Activated naive CD8-positive, alpha-beta T cell treated with anti-CD3 and anti-CD28 coated beads for 36 hours (primary cell): ENCODE results near the gene GIMAP5. TPM values are rescaled to one million over a fixed set of nuclear protein-coding genes. Genes with fewer than 3 reads are reported as not detected.
"Not testable (repeated sequence)": the region's sequence is repeated elsewhere in the genome, so short reads cannot be mapped to it uniquely, and the experiment has no call there.

Experiments
- DNase-seq: peaks from one replicate; pipeline ENCODE4 v3.0.0; 2021
- H3K27ac Mint-ChIP-seq: one replicate; pipeline ENCODE4 v1.8.0; 2022; ENCODE audit warnings: mild to moderate bottlenecking, moderate library complexity, mixed read lengths
- H3K27me3 Mint-ChIP-seq: one replicate; pipeline ENCODE4 v1.8.0; 2022; ENCODE audit warnings: mild to moderate bottlenecking, mixed read lengths
- H3K36me3 Mint-ChIP-seq: one replicate; pipeline ENCODE4 v1.8.0; 2021; ENCODE audit warnings: mild to moderate bottlenecking, mixed read lengths
- H3K4me1 Mint-ChIP-seq: one replicate; pipeline ENCODE4 v1.8.0; 2021; ENCODE audit warnings: mixed read lengths
- H3K4me3 Mint-ChIP-seq: one replicate; pipeline ENCODE4 v1.8.0; 2022; ENCODE audit warnings: mild to moderate bottlenecking, moderate library complexity, mixed read lengths
- H3K9me3 Mint-ChIP-seq: one replicate; pipeline ENCODE4 v1.8.0; 2022; ENCODE audit warnings: mixed read lengths
- total RNA-seq, 2 experiments: library from RNA; stranded (reverse); gene quantifications; one replicate each; pipeline ENCODE4 v1.2.3, GENCODE V29; 2021

The GIMAP5 gene
- total RNA-seq, 2 experiments from 2014 or later = 47.1 to 48.2 TPM

DNA sequence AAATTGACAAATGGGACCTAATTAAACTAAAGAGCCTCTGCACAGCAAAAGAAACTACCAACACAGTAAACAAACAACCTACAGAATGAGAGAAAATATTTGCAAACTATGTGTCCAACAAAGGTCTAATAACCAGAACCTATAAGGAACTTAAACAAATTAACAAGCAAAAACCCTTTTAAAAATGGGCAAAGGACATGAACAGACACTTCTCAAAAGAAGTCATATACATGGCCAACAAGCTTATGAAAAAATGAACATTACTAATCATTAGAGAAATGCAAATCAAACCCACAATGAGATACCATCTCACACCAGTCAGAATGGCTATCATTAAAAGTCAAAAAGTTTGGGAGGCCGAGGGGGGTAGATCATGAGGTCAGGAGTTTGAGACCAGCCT, 36.9 kb downstream of the GIMAP5 start:
- not testable (repeated sequence) for H3K27ac Mint-ChIP-seq, H3K4me3 Mint-ChIP-seq, H3K36me3 Mint-ChIP-seq, H3K27me3 Mint-ChIP-seq, DNase-seq, H3K4me1 Mint-ChIP-seq
- peaks cover 18% of the 10 kb centered on the region for H3K9me3 Mint-ChIP-seq

DNA sequence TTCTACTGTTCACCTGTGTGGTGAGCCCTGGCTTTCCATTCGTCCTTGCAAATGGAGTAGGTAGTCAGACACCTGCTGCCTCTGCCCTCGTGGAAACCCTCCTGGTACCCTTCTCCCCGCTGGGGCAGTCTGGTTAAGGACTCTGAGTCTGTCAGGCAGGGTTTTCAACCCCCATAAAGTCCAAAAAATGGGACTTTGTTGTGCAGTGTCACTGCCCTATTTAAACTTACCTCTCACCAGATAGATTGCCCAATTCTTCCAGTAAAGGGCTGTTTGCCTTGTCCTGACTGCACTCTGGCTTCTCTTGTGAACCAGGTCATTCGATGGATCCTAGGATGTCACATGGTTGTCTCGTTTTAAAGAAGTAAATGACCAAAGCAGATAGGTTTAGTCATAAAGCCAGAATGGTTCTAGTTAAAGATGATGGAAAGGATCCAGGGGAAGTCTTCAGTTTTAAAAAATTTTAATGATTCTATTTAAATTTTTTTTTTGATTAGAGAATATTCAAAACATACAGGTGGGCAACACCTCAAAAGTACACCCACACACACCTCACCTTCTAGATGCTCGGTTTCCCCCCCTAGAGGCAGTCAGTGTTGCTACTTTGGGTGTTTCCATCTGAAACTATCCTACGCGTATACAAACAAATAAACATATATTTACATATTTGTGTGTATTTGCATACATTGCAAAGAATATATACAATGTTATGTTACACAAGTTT, 41.0 kb downstream of the GIMAP5 start:
- peaks cover 1% of the 10 kb centered on the region for H3K36me3 Mint-ChIP-seq
- no peak overlapping the region for H3K4me3 Mint-ChIP-seq
- H3K27me3 Mint-ChIP-seq = peaks cover 5% of the 10 kb centered on the region
- H3K4me1 Mint-ChIP-seq = no peaks in the 10 kb centered on the region
- H3K9me3 Mint-ChIP-seq = peaks cover 11% of the 10 kb centered on the region
- H3K27ac Mint-ChIP-seq = no peak overlapping the region
- DNase-seq = no peak

DNA sequence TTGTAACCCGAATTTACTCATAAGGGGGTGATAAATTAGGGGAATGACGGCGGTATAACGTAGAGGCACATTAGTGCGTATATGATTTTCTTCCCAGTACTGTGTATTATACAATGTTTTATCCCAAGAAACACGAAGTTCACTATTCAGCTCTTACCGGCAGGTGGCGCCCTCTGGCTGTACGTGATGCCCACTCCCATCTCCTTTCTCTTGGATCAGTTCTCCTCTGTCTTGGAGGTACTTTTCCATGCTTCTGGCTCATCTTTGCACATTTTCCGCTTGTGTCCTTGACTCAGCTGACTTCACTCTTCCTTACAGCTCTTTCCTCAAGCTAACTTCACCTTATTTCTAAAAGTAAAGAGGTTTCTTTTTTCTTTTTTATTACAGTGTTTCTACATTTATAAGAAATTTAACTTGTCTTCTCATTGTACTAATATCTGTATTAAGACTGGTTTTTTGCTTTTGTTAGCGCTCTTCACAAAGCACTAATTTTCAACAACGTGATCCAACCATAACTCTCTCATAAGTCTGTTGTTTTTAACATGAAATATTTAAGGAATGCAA, 41.6 kb downstream of the GIMAP5 start:
- H3K27me3 Mint-ChIP-seq = peaks cover 7% of the 10 kb centered on the region
- H3K4me3 Mint-ChIP-seq = no peak overlapping the region
- no peak overlapping the region for H3K27ac Mint-ChIP-seq
- DNase-seq = peak; percentile 64
- H3K4me1 Mint-ChIP-seq = no peaks in the 10 kb centered on the region
- H3K9me3 Mint-ChIP-seq = peaks cover 5% of the 10 kb centered on the region
- no peaks in the 10 kb centered on the region for H3K36me3 Mint-ChIP-seq

DNA sequence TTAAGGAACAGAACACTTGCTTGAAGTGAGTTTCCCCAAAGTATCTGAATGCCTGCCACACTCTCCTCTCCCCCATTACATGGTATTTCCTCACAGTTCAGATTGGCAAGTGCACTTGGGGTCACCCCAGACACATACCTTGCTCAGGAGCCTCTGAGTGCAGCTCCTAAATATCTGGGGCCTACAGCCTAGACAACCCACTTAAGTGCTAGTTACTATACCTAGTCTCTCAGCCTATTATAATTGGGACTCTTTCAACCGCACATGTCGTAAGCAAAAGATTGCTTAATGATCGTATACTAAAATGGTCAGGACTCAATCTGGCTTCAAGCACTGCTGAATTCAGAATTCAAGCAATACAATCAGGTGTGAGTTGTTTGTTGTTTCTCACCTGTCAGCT, 43.1 kb downstream of the GIMAP5 start:
- H3K27me3 Mint-ChIP-seq = peaks cover 10% of the 10 kb centered on the region
- H3K4me3 Mint-ChIP-seq = no peak overlapping the region
- H3K9me3 Mint-ChIP-seq = no peaks in the 10 kb centered on the region
- no peaks in the 10 kb centered on the region for H3K36me3 Mint-ChIP-seq
- H3K27ac Mint-ChIP-seq = no peak overlapping the region
- H3K4me1 Mint-ChIP-seq = no peaks in the 10 kb centered on the region
- no peak for DNase-seq

DNA sequence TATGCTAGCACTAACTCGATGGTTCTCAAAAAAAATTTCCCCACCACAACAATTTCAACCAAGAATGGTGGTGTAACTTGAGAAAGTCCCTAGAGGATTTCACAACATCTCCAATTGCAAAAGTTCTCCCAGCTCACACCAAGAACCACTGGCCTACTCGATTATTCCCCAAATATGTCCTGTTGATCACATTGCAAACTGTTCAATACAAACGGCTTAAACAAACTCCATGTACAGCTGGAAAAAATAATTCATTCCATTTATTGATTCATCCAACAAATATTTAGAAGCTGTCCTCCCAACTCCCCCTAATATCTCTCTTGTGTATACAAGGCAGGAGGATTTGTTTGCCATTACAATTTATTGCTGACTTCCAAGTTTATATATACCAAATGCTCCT, 43.9 kb downstream of the GIMAP5 start:
- H3K27me3 Mint-ChIP-seq = peaks cover 10% of the 10 kb centered on the region
- no peak overlapping the region for H3K27ac Mint-ChIP-seq
- H3K4me1 Mint-ChIP-seq = peaks cover 2% of the 10 kb centered on the region
- no peaks in the 10 kb centered on the region for H3K9me3 Mint-ChIP-seq
- no peaks in the 10 kb centered on the region for H3K36me3 Mint-ChIP-seq
- H3K4me3 Mint-ChIP-seq = no peak overlapping the region
- DNase-seq = no peak

- Mint-ChIP-seq H3K4me3 (no peak overlapping the region), H3K36me3 (no peaks in the 10 kb centered on the region), H3K27me3 (peaks cover 10% of the 10 kb centered on the region), H3K27ac (no peak overlapping the region), H3K9me3 (no peaks in the 10 kb centered on the region), H3K4me1 (peaks cover 3% of the 10 kb centered on the region)
- no peak for DNase-seq
Measured at GRCh38 chr7:150781961-150782360, 44.7 kb downstream of the GIMAP5 start.

DNA sequence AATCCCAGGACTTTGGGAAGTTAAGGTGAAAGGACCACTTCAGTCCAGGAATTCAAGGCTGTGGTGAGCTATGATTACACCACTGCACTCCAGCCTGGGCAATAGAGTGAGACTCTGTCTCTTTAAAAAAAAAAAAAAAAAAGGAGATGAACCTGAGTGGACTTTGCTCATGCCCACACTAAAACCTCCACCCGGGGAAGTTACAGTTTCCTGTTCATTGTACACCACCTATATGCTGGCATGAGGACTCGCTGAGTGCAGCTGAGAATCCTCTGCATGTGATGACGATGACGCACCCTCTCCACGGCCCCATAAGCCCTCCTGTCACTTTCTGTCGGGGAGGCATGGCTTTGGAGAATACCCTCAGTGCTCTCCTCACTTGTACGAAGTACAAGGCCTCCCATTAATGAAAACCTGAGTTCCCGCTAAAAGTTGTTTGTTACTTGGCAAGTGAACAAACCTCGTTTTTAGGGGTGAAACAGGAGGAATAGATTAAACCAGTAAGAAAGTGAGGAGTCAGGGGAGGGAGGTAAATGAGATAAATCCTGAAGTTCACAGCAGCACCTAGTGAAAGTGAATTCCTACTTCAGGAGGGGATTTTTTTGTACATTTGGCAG, 47.0 kb downstream of the GIMAP5 start:
- Mint-ChIP-seq H3K27me3 (peaks cover 10% of the 10 kb centered on the region), H3K9me3 (no peaks in the 10 kb centered on the region), H3K4me1 (peaks cover 3% of the 10 kb centered on the region), H3K27ac (no peak overlapping the region), H3K4me3 (no peak overlapping the region), H3K36me3 (no peaks in the 10 kb centered on the region)
- DNase-seq = no peak

DNA sequence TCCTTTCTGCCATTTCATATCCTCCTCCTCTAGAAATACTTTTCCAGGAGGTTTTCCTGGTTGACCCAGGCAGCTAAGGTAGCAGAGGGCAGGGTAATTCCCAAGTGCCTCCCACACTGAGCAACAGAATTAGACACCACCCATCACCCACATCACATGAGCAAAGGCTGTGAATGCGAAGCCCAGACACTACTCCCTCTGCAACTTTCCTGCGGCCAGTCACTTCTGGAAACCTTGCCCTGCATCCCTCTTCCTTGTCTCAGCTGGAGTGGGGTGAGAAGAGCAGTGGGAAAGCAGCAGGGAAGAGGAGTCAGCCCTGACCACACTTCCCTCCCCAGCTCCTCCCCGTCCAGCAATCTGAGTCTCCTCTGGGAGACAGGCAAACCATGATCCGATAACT, 47.7 kb downstream of the GIMAP5 start:
- H3K36me3 Mint-ChIP-seq = no peaks in the 10 kb centered on the region

DNA sequence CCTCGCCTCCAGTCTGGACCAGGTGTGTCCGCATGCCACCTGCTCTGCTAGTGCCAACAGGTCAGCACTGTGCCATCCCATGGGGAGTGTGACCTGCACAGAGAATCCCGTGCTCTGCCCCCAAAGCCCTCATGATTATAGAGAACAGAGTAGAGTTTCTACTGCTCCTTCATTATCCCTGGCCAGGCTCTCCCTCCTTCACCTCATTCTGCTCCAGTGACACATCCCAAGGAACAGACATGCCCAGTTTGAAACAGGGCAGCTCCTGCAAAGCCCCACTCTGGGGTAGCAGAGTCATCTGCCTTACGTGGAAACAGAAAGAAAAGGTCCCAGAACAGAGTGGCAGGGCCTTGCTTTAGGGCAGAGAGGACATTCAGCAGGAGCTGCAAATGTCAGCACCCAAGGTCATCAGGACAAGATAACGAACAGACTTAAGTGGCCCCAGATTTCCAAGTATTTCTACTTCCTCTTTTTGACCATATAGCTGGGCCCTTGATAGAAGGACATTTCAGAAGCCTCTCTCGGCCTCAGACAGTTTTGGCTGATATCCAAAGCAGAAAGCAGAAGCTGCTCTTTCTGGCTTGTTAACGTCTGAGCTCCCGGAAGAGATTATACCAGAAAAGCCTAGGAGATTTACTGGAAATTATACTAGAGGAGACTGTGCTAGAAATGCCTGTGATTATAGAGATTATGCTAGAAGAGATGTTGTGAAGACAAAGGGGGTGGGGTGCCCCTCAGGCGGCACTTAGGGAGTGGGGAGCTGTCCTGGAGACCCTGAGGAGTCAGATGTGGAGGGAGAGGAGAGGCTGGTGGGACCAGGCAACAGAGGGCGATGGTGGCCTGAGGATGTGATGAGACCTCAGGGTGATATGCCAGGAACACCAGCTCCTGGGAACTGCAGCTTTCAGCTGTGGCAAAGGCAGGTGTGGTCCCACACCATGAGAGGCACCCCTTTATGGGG, 50.4 kb downstream of the GIMAP5 start:
- Mint-ChIP-seq H3K27me3 (peaks cover 6% of the 10 kb centered on the region), H3K9me3 (no peaks in the 10 kb centered on the region), H3K4me1 (peaks cover 3% of the 10 kb centered on the region), H3K36me3 (no peaks in the 10 kb centered on the region), H3K4me3 (no peak overlapping the region), H3K27ac (no peak overlapping the region)
- DNase-seq = no peak

More for the DNA sequence above, 47.7 kb downstream of the GIMAP5 start:
- no peak overlapping the region for H3K4me3 Mint-ChIP-seq
- peaks cover 10% of the 10 kb centered on the region for H3K27me3 Mint-ChIP-seq
- H3K9me3 Mint-ChIP-seq = no peaks in the 10 kb centered on the region
- DNase-seq = no peak
- H3K4me1 Mint-ChIP-seq = peaks cover 3% of the 10 kb centered on the region
- H3K27ac Mint-ChIP-seq = no peak overlapping the region

GRCh38 chr7:150788474-150789269, 51.5 kb downstream of the GIMAP5 start:
- H3K4me1 Mint-ChIP-seq = peaks cover 3% of the 10 kb centered on the region
- H3K27ac Mint-ChIP-seq = no peak overlapping the region
- no peak overlapping the region for H3K4me3 Mint-ChIP-seq
- H3K27me3 Mint-ChIP-seq = peaks cover 3% of the 10 kb centered on the region
- no peak for DNase-seq
- H3K9me3 Mint-ChIP-seq = no peaks in the 10 kb centered on the region
- no peaks in the 10 kb centered on the region for H3K36me3 Mint-ChIP-seq

GRCh38 chr7:150790416-150791075, 53.3 kb downstream of the GIMAP5 start:
- Mint-ChIP-seq H3K36me3 (no peaks in the 10 kb centered on the region), H3K9me3 (no peaks in the 10 kb centered on the region), H3K27me3 (no peaks in the 10 kb centered on the region), H3K4me3 (no peak overlapping the region), H3K27ac (no peak overlapping the region), H3K4me1 (peaks cover 3% of the 10 kb centered on the region)
- DNase-seq = no peak

DNA sequence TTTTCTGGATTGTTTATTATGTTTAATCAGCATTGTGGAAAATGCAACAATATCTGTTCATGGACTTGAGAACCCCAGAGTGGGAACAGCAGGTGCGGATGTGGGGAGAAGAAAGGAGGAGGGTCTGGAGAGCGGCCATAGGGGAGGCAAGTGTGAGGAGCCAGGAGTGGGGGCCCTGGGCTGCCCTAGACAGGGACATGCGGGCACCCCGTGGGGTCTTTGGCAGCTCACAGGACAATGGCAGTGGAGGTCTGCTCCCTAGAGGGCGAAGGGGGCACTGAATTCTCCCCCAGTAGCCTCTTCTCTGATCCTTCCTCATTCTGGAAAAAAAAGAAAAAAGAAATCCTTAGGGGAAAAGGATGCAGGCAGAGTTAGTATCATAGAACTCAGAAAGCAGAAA, 54.1 kb downstream of the GIMAP5 start:
- H3K36me3 Mint-ChIP-seq = no peaks in the 10 kb centered on the region
- DNase-seq = no peak
- H3K9me3 Mint-ChIP-seq = no peaks in the 10 kb centered on the region
- H3K27me3 Mint-ChIP-seq = peaks cover 6% of the 10 kb centered on the region
- no peak overlapping the region for H3K4me3 Mint-ChIP-seq
- H3K27ac Mint-ChIP-seq = no peak overlapping the region
- no peaks in the 10 kb centered on the region for H3K4me1 Mint-ChIP-seq

DNA sequence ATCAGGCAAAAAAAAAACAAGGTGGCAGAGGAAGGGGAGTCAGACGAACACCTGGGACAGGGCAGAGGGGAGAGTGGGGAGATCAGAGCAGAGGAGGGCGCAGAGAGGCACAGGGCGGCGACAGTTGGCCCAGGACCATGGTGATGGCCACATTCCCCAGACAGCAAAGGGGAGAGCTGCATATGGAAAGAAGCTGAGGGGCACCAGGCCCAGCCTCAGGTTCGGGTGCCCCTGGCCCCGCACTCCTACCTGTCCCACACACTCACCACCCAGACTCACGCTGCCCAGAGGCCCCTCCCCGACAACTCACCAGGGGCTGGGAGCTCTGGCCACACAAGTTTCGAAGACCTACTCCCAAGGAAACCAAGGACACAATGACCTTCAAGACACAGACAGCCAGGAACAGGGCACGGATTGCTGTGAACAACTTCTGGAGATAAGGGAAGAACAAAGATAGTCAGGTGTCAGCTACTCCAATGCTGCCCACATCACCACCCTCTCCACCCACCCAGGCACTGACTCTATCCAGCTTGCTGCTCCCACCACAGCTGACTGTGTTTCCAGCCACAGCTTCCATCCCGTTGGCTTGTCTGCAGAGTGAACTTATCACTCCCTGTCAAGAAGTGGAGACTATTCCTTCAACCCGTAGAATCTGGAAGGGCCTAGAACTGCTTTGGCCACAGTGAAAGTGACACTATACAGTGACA, 54.7 kb downstream of the GIMAP5 start:
- Mint-ChIP-seq H3K4me3 (no peak overlapping the region), H3K27ac (no peak overlapping the region), H3K27me3 (peaks cover 7% of the 10 kb centered on the region), H3K36me3 (no peaks in the 10 kb centered on the region), H3K9me3 (no peaks in the 10 kb centered on the region), H3K4me1 (no peaks in the 10 kb centered on the region)
- no peak for DNase-seq
